T-helper 17 cell (primary cell): ENCODE data around the gene RBM6. TPM values are rescaled to one million over a fixed set of nuclear protein-coding genes. Genes with fewer than 3 reads are reported as not detected.
"Not testable (repeated sequence)": the region's sequence is repeated elsewhere in the genome, so short reads cannot be mapped to it uniquely, and the experiment has no call there.

ENCODE experiments used
- ATAC-seq: fragments of 150-1000 bp; cut with Tn5 transposase; 2 replicates; pipeline ENCODE4 v1.10.0; 2021; ENCODE audit warnings: mild to moderate bottlenecking, moderate library complexity
- DNase-seq, 3 donors: peaks; one replicate each; pipeline versions ENCODE4 v3.0.0 to v3.0.0-alpha.2; 2020 to 2021
- H3K9me3 ChIP-seq: one replicate; pipeline ENCODE4 v1.7.0; 2013; ENCODE audit warnings: low read length, mild to moderate bottlenecking; ENCODE audit not compliant: control insufficient read depth, poor library complexity, severe bottlenecking
- H3K27ac Mint-ChIP-seq: one replicate; pipeline ENCODE4 v1.8.0; 2022; ENCODE audit warnings: mild to moderate bottlenecking, moderate library complexity, mixed read lengths
- H3K27me3 Mint-ChIP-seq: one replicate; pipeline ENCODE4 v1.8.0; 2022; ENCODE audit warnings: mixed read lengths
- H3K36me3 Mint-ChIP-seq: one replicate; pipeline ENCODE4 v1.8.0; 2022; ENCODE audit warnings: low read depth, mixed read lengths
- H3K4me1 Mint-ChIP-seq: one replicate; pipeline ENCODE4 v1.8.0; 2022; ENCODE audit warnings: mild to moderate bottlenecking, mixed read lengths
- H3K4me3 Mint-ChIP-seq: one replicate; pipeline ENCODE4 v1.8.0; 2022; ENCODE audit warnings: mild to moderate bottlenecking, moderate library complexity, mixed read lengths
- total RNA-seq, 4 donors: library from RNA in 2 of 4; stranded (reverse) in 2 of 4; gene quantifications; one replicate each; pipeline ENCODE4 v1.2.3 and lab custom pipeline; 2022 to 2026

The RBM6 gene
- total RNA-seq, 2 donors from 2014 or later = 129 to 148 TPM

GRCh38 chr3:49908373-49909199 lies 31.4 kb upstream of the RBM6 start:
- no peak for ATAC-seq
- H3K36me3 Mint-ChIP-seq = peaks cover 6% of the 10 kb centered on the region
- DNase-seq = no peak
- no peak overlapping the region for H3K4me3 Mint-ChIP-seq
- no peaks in the 10 kb centered on the region for H3K9me3 ChIP-seq
- H3K4me1 Mint-ChIP-seq = peaks cover 27% of the 10 kb centered on the region
- H3K27ac Mint-ChIP-seq = no peak overlapping the region
- no peaks in the 10 kb centered on the region for H3K27me3 Mint-ChIP-seq

GRCh38 chr3:49910409-49911123 lies 29.4 kb upstream of the RBM6 start:
- Mint-ChIP-seq H3K27ac (no peak overlapping the region), H3K4me1 (peaks cover 18% of the 10 kb centered on the region)

GRCh38 chr3:49911124-49911420 lies 28.9 kb upstream of the RBM6 start:
- no peaks in the 10 kb centered on the region for H3K27me3 Mint-ChIP-seq
- no peaks in the 10 kb centered on the region for H3K9me3 ChIP-seq
- ATAC-seq (no peak), DNase-seq (no peak)
- peaks cover 6% of the 10 kb centered on the region for H3K36me3 Mint-ChIP-seq
- no peak overlapping the region for H3K4me3 Mint-ChIP-seq
- H3K4me1 Mint-ChIP-seq = peaks cover 12% of the 10 kb centered on the region
- H3K27ac Mint-ChIP-seq = no peak overlapping the region

More at GRCh38 chr3:49910409-49911123, 29.4 kb upstream of the RBM6 start:
- H3K9me3 ChIP-seq = no peaks in the 10 kb centered on the region
- Mint-ChIP-seq H3K4me3 (no peak overlapping the region), H3K36me3 (peaks cover 6% of the 10 kb centered on the region), H3K27me3 (no peaks in the 10 kb centered on the region)
- DNase-seq = no peak
- no peak for ATAC-seq

- Mint-ChIP-seq H3K4me1 (peaks cover 10% of the 10 kb centered on the region), H3K4me3 (no peak overlapping the region), H3K27me3 (no peaks in the 10 kb centered on the region), H3K36me3 (peaks cover 6% of the 10 kb centered on the region), H3K27ac (no peak overlapping the region)
- ATAC-seq (no peak), DNase-seq (no peak)
- no peaks in the 10 kb centered on the region for H3K9me3 ChIP-seq
These were observed 28.3 kb upstream of the RBM6 start for GRCh38 chr3:49911611-49912010.

- peaks cover 6% of the 10 kb centered on the region for H3K36me3 Mint-ChIP-seq
- no peaks in the 10 kb centered on the region for H3K27me3 Mint-ChIP-seq
- H3K4me1 Mint-ChIP-seq = peaks cover 7% of the 10 kb centered on the region
- ATAC-seq = no peak
- H3K27ac Mint-ChIP-seq = peak overlapping the region; percentile 24
- no peak overlapping the region for H3K4me3 Mint-ChIP-seq
- no peaks in the 10 kb centered on the region for H3K9me3 ChIP-seq
- no peak for DNase-seq
These were observed 27.1 kb upstream of the RBM6 start for GRCh38 chr3:49912881-49913281.

- Mint-ChIP-seq H3K27me3 (no peaks in the 10 kb centered on the region), H3K36me3 (peaks cover 6% of the 10 kb centered on the region), H3K27ac (no peak overlapping the region), H3K4me3 (no peak overlapping the region), H3K4me1 (peaks cover 10% of the 10 kb centered on the region)
- no peaks in the 10 kb centered on the region for H3K9me3 ChIP-seq
- ATAC-seq (no peak), DNase-seq (no peak)
These were observed 25.0 kb upstream of the RBM6 start for GRCh38 chr3:49914906-49915305.

GRCh38 chr3:49916686-49917085 lies 23.3 kb upstream of the RBM6 start:
- no peak for ATAC-seq
- Mint-ChIP-seq H3K27me3 (no peaks in the 10 kb centered on the region), H3K4me1 (peaks cover 11% of the 10 kb centered on the region), H3K4me3 (no peak overlapping the region), H3K36me3 (peaks cover 3% of the 10 kb centered on the region), H3K27ac (peak overlapping the region; percentile 37)
- no peaks in the 10 kb centered on the region for H3K9me3 ChIP-seq
- DNase-seq = no peak

- H3K27ac Mint-ChIP-seq, DNase-seq: not testable (repeated sequence)
- peak; percentile 36 for ATAC-seq
These were observed 22.0 kb upstream of the RBM6 start for GRCh38 chr3:49917806-49918590.

GRCh38 chr3:49924683-49925082 lies 15.3 kb upstream of the RBM6 start:
- ATAC-seq (no peak), DNase-seq (no peak)
- Mint-ChIP-seq H3K36me3 (peaks cover 3% of the 10 kb centered on the region), H3K27me3 (no peaks in the 10 kb centered on the region), H3K4me1 (peaks cover 20% of the 10 kb centered on the region), H3K27ac (no peak overlapping the region), H3K4me3 (no peak overlapping the region)
- H3K9me3 ChIP-seq = no peaks in the 10 kb centered on the region

More at GRCh38 chr3:49917806-49918590, 22.0 kb upstream of the RBM6 start:
- H3K4me1 Mint-ChIP-seq = peaks cover 11% of the 10 kb centered on the region
- not testable (repeated sequence) for H3K4me3 Mint-ChIP-seq, H3K27me3 Mint-ChIP-seq, H3K9me3 ChIP-seq, H3K36me3 Mint-ChIP-seq

- H3K9me3 ChIP-seq = no peaks in the 10 kb centered on the region
- Mint-ChIP-seq H3K4me1 (peaks cover 21% of the 10 kb centered on the region), H3K4me3 (no peak overlapping the region), H3K36me3 (no peaks in the 10 kb centered on the region), H3K27ac (no peak overlapping the region), H3K27me3 (no peaks in the 10 kb centered on the region)
- DNase-seq (no peak), ATAC-seq (no peak)
These were observed 14.5 kb upstream of the RBM6 start for GRCh38 chr3:49925485-49925884.

- no peaks in the 10 kb centered on the region for H3K9me3 ChIP-seq
- ATAC-seq = no peak
- no peak for DNase-seq
- Mint-ChIP-seq H3K27ac (peak overlapping the region; percentile 34), H3K27me3 (no peaks in the 10 kb centered on the region), H3K4me3 (peak overlapping the region; percentile 75), H3K36me3 (no peaks in the 10 kb centered on the region), H3K4me1 (peaks cover 24% of the 10 kb centered on the region)
These were observed 13.7 kb upstream of the RBM6 start for GRCh38 chr3:49926117-49926728.

GRCh38 chr3:49927798-49928197 lies 12.2 kb upstream of the RBM6 start:
- Mint-ChIP-seq H3K36me3 (no peaks in the 10 kb centered on the region), H3K4me3 (peak overlapping the region; percentile 84), H3K27me3 (no peaks in the 10 kb centered on the region), H3K4me1 (peaks cover 26% of the 10 kb centered on the region), H3K27ac (no peak overlapping the region)
- no peaks in the 10 kb centered on the region for H3K9me3 ChIP-seq
- no peak for DNase-seq
- ATAC-seq = no peak

GRCh38 chr3:49928481-49929017 lies 11.4 kb upstream of the RBM6 start:
- DNase-seq (no peak), ATAC-seq (no peak)
- peak overlapping the region; percentile 84 for H3K4me3 Mint-ChIP-seq
- H3K27me3 Mint-ChIP-seq = no peaks in the 10 kb centered on the region
- no peaks in the 10 kb centered on the region for H3K36me3 Mint-ChIP-seq
- H3K27ac Mint-ChIP-seq = no peak overlapping the region
- peaks cover 26% of the 10 kb centered on the region for H3K4me1 Mint-ChIP-seq
- no peaks in the 10 kb centered on the region for H3K9me3 ChIP-seq
